ENCODE measurements around the gene RUFY4.

RUFY4 gene

GRCh38 chr2:218137514-218137913, 68.5 kb downstream of the RUFY4 start:
- in situ Hi-C loops (cut with HindIII; ENCODE audit: low sequenced_read_pairs): no loop called here
- H3K4me3 ChIP-seq (ENCODE audit: low read depth, low read length): no peak overlapping the region
- DNase-seq (ENCODE audit: low read depth): no peak
- TF ChIP-seq CTCF (IDR thresholded peaks at IDR 0.05; ENCODE audit: low read depth, low read length, missing control alignments): no peak

- no peak for DNase-seq (ENCODE audit: low read depth)
- in situ Hi-C loops (cut with HindIII; ENCODE audit: low sequenced_read_pairs): no loop called here
- no peak for TF ChIP-seq CTCF (IDR thresholded peaks at IDR 0.05; ENCODE audit: low read depth, low read length, missing control alignments)
- H3K4me3 ChIP-seq (ENCODE audit: low read depth, low read length): no peak overlapping the region
These were observed 69.0 kb downstream of the RUFY4 start for GRCh38 chr2:218138047-218138446.

Measured in astrocyte of the cerebellum (primary cell).